Astrocyte of the spinal cord (primary cell): ENCODE results near the gene SETDB2.

Experiments
- DNase-seq: peaks from one replicate; pipeline ENCODE4 v3.0.0; 2011; ENCODE audit warnings: low read depth, low spot score
- H3K4me3 ChIP-seq: 2 replicates; pipeline ENCODE4 v1.5.1; 2011; ENCODE audit warnings: low read depth, mild to moderate bottlenecking, low read length, moderate library complexity
- CTCF ChIP-seq: IDR thresholded peaks from 2 replicates; pipeline ENCODE4 v1.5.1; 2012; ENCODE audit warnings: low read depth, mild to moderate bottlenecking, low read length, inconsistent platforms
- in situ Hi-C: cut with HindIII; loops from 2 replicates; pipeline ENCODE4 v1.10.0; 2017; ENCODE audit warnings: low sequenced_read_pairs

The SETDB2 gene

GRCh38 chr13:49521224-49521623 lies 77.2 kb downstream of the SETDB2 start:
- H3K4me3 ChIP-seq = no peak overlapping the region
- in situ Hi-C loops = no loop called here
- DNase-seq = no peak
- TF ChIP-seq CTCF = no peak

GRCh38 chr13:49524740-49525501 lies 80.8 kb downstream of the SETDB2 start:
- in situ Hi-C loops = no loop called here
- DNase-seq = no peak
- H3K4me3 ChIP-seq = no peak overlapping the region
- no peak for TF ChIP-seq CTCF

- no peak for TF ChIP-seq CTCF
- no peak for DNase-seq
- H3K4me3 ChIP-seq = no peak overlapping the region
- in situ Hi-C loops = no loop called here
These were observed 83.0 kb downstream of the SETDB2 start for GRCh38 chr13:49527123-49527522.

- DNase-seq = no peak
- H3K4me3 ChIP-seq = no peak overlapping the region
- TF ChIP-seq CTCF = no peak
- in situ Hi-C loops = no loop called here
These were observed 84.1 kb downstream of the SETDB2 start for GRCh38 chr13:49528161-49528560.

GRCh38 chr13:49530457-49530856 lies 86.4 kb downstream of the SETDB2 start:
- H3K4me3 ChIP-seq = no peak overlapping the region
- in situ Hi-C loops = no loop called here
- DNase-seq = no peak
- TF ChIP-seq CTCF = no peak

DNA sequence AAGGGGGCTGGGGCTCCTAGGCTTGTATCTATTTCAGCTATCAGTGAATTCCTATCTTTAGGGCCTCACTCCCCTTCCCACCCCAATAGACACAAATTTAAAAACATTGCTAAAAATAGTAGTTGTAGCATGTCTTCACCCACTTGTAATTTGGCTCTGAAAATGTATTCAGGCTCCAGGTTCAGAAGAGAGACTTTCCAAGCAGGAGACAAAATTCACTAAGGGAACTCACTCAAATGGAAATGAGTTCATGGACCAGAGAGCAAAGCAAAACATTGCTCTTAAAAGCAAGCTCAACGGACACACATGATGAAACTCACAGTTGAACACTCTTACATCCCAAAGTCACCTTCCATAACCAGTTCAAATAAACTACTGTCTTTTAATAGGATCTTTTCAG lies 88.5 kb downstream of the SETDB2 start:
- DNase-seq = no peak
- in situ Hi-C loops = no loop called here
- no peak overlapping the region for H3K4me3 ChIP-seq
- TF ChIP-seq CTCF = no peak
